A549 (cell line): ENCODE results near the gene PATJ.

Experiments
- EP300 ChIP-seq, 2 experiments: fragments of >200 bp; sonication (Bioruptor Twin); formaldehyde crosslinking; IDR thresholded peaks; 2 replicates in 1 of 2; 3 replicates in 1 of 2; pipeline ENCODE4 v1.6.1; 2016 to 2017
- HMGXB4 ChIP-seq: fragments of 250-450 bp; sonication (Bioruptor Pico); IDR thresholded peaks from 2 replicates; pipeline ENCODE4 v1.5.0; 2021; ENCODE audit warnings: mild to moderate bottlenecking, moderate library complexity, borderline replicate concordance
- JUN ChIP-seq, 2 experiments: fragments of >200 bp; sonication (Bioruptor Twin); formaldehyde crosslinking; IDR thresholded peaks; 2 replicates in 1 of 2; 3 replicates in 1 of 2; pipeline ENCODE4 v1.6.1; 2016 to 2017
- PHF8 ChIP-seq: fragments of 200-600 bp; sonication (generic); IDR thresholded peaks from 2 replicates; pipeline ENCODE4 v1.6.1; 2016; ENCODE audit warnings: low read depth, mild to moderate bottlenecking, antibody characterized with exemption, moderate library complexity, borderline replicate concordance
- SMC3 ChIP-seq: fragments of >200 bp; sonication (Bioruptor Twin); formaldehyde crosslinking; IDR thresholded peaks from 3 replicates; pipeline ENCODE4 v1.6.1; 2018; ENCODE audit warnings: inconsistent platforms
- SREBF2 ChIP-seq: fragments of 450-650 bp; IDR thresholded peaks from 2 replicates; pipeline ENCODE4 v1.6.1; 2014; ENCODE audit warnings: mild to moderate bottlenecking, moderate library complexity

- TF ChIP-seq EP300 (IDR thresholded peaks at IDR 0.05) (no peak), SMC3 (no peak), SREBF2 (no peak), HMGXB4 (CRISPR knock-in tag) (no peak), PHF8 (no peak), JUN (IDR thresholded peaks at IDR 0.05) (no peak)
These were observed 42.1 kb upstream of the PATJ start for GRCh38 chr1:61699911-61700851.
